ENCODE results near the gene ENO3.
A peak's percentile ranks its signal among the peaks of the same experiment; 100 is the strongest.

The ENO3 gene

DNA sequence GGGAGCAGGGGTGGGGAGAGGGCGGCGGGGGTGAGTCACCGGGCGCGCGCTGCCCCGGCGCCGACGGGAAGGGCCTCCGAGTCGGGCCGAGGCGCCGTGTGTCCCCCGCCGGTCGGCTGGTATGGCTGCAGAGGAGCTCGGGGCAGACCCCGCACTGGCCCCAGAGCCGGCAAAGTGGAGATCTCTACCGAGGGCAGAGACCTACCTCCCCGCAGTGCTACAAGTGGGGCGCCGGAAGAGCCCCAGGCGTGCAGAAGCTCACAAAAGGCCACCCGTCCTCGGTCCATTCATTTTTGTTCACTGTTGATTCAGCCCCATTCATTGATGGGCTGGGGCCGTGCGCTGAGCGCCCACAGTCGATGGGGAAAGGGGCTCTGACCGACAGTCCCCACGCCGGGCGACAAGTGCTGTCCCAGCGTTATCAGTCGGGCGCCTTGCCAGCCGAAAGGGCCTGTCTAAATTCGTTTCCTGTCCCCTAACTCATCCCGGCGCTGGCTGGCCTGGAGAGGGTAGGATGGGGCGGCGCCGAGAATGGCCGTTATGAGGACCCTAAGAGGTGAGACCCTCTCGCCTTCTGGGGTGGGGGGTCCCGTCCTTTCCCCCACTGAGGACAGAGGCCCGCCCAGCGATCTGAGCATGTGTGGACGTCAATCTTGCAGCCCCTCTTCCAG lies 709 bp upstream of the ENO3 start:
- DNase-seq (ENCODE audit: low read depth) = no peak

DNA sequence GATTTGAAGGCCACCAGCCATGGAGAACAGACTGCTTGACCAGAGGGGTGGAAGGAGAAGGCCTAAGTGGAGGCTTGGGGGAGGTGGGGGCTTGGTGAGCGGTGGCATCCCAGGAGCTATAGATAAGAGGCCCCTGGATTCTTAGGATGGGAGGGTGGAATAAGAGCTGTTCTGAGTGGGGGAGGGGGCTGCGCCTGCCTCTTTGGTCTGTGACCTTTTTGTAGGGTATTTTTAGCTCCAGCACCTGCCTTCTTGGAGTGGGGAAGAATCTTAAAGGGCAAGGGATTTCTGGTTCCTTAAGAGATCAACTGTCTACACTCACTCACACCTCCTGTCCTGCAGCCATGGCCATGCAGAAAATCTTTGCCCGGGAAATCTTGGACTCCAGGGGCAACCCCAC lies 567 bp downstream of the ENO3 start:
- DNase-seq (ENCODE audit: low read depth) = no peak

DNA sequence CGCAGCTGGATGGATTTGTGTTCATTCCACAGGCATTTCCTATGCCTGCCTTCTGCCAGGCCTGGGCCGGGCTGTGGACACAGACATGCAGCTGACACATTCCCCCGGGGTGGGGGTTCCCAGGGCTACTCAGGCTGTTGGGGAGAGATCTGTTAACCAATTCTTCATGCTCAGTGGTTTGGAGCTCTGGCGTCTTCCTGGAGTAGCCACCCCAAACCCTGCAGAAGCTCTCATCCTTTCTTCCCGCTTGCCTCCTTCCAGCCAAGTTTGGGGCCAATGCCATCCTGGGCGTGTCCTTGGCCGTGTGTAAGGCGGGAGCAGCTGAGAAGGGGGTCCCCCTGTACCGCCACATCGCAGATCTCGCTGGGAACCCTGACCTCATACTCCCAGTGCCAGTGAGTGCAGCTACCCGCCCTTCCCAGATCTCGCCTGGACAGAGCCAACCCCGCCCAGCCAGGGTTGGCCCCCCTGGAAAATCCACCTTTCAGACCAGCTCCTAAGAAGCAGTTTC lies 2.6 kb downstream of the ENO3 start:
- no peak for DNase-seq (ENCODE audit: low read depth)

DNA sequence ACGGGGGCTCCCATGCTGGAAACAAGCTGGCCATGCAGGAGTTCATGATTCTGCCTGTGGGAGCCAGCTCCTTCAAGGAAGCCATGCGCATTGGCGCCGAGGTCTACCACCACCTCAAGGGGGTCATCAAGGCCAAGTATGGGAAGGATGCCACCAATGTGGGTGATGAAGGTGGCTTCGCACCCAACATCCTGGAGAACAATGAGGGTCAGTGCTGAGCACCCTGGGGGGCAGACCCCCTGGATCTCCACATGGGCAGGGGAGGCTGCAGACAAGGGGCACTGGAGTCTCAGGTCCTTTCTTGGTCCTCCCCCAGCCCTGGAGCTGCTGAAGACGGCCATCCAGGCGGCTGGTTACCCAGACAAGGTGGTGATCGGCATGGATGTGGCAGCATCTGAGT lies 4.2 kb downstream of the ENO3 start:
- no peak for DNase-seq (ENCODE audit: low read depth)

DNA sequence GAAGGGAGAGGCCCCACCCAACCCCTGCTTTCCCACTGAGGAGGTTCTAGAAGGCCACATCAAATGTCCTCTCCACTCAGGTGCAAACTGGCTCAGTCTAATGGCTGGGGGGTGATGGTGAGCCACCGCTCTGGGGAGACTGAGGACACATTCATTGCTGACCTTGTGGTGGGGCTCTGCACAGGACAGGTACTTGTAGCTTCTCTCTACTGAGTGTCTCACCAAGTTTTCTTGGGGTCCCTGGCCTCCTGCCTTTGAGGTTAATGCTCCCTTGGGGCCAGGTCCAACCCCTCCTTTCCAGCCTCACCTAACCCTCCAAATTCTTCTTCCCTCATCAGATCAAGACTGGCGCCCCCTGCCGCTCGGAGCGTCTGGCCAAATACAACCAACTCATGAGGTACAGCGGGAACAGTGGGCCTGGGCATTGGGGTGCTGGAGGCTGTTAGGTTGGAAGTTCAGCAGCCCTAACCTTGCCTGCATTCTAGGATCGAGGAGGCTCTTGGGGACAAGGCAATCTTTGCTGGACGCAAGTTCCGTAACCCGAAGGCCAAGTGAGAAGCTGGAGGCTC lies 5.7 kb downstream of the ENO3 start:
- DNase-seq (ENCODE audit: low read depth) = no peak

DNA sequence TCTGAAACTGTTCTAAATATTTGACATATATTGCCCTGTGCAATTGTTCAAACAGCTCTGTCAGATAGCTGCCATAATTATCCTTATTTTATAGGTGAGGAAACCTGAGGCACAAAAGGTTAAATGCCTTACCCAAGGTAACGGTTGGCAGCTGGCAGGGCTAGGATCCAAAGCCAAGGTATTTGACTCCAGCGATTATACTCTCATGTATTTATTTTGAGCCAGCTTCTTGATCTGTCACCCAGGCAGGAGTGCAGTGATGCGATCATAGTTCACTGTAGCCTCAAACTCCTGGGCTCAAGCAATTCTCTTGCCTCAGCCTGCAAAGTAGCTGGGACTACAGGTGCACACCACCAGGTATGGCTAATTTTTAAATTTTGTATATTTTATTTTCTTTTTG lies 7.2 kb downstream of the ENO3 start:
- no peak for DNase-seq (ENCODE audit: low read depth)

DNA sequence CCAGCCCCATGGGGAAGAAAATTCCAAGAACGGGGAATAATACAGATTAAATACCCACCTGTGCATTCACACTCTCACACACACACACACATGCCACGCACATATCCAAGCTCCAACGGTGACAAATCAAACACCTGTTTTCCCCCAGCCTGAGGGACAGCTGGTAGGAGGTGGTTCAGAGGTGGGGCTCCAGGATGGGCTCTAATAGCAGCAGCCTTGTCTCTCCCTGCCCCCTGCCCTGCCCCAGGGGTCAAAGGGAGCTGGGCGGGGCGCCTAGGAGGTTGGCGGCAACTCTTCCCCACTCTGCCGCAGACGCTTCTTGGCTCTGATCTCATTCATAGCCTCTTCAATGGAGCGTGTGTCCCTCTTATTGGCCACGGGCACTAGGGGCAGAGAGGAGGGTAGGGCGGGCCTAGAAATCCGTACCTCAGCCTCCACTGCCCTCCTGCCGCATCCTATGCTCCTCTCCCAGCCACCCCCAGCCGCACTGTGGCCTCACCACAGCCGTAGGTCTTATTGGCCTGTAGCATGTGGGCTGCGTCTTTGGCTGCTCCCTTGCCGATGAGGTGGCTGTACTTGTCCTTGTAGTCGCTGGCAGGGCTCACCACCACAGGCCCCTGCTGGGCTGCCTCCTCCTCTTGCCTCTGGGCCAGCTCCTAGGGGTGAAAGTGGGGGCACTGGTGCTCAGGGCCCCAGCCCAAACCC lies 8.5 kb downstream of the ENO3 start:
- DNase-seq (ENCODE audit: low read depth) = no peak

DNA sequence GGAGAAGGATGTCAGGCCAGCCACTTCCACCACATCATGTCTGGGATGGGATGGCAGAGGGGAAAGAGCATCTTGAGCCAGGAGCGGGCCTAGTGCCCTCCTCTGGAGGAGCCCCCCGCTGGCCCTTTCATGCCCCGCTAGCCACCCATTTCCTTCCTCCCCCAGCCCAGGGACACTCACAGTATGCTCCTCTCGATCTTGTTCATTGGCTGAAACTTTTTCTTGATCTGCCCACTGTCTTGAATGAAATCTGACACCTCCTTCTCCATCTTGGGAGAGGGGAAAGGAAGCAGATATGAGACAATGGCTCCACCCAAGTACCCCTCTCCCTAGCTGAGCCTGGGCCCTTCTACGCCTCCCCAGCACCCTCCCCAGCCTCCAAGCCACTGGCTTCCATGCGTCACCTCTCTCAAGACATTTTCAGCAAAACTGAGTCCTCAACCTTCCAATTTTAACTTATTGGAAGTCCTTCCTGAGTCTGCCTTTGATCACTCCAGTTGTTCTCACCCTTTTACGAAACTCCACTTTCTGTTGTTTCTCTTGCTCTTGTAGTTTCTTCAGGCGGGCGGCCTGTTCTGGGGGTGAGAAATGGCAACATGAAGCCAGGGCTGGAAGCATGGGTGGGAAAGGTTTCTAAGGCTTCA lies 9.5 kb downstream of the ENO3 start:
- no peak for DNase-seq (ENCODE audit: low read depth)

DNA sequence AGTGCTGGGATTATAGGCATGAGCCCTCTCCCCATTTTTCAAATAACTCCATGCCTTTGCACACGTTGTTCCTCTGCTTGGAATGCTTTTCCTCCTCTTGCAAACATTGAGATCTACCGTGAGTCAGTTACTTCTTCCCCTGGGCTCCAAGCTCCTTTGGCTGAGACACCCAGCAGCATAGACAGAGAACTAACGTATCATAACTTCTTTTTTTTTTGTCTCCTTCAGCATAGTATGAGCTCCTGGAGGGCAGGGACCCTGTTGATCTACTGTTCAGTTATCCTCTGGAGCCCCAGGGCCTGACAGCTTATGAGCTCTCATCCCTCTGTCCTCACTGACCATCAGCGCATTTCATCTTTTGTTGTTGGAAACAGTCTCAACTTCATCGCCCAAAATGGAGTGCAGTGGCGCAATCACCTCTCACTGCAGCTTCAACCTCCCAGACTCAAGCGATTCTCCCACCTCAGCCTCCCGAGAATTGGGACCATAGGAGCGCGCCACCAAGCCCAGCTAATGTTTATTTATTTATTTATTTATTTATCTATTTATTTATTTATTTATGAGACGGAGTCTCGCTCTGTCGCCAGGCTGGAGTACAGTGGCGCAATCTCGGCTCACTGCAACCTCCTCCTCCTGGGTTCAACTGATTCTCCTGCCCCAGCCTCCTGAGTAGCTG lies 14.5 kb downstream of the ENO3 start:
- DNase-seq (ENCODE audit: low read depth) = no peak

DNA sequence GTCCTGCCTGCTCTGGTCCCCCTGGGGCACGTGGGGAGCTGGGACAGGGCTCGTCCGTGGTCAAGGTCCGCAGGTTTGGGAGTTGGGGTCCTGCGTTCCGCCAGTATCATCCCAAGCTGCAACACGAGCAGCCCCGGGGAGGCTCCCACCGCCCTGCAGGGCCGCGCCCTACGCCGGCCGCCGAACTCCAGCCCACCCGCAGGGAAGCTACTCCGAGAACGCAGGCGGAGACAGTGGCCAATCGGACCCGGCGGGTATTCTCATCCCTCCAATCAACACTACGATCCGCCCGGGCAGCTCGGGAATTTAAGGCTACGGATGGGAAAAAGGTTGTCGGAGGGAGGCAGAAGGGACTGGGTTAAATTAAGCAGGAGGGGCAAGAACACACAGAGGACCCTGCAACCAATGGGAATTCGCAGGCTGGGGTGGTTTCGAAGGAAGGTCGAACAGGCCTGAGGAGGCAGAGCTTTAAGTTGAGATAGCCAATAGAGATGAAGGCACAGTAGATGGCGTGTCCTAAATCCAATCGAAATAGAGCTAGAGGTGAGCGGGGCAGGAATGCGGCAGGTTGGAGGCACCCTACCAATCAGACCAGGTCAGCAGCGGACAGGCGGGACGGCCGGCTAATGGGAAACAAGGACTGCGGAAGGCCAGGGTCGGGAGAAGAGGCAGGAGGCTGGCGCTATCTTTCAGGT lies 16.1 kb downstream of the ENO3 start:
- peak; percentile 100 for DNase-seq (ENCODE audit: low read depth)

DNA sequence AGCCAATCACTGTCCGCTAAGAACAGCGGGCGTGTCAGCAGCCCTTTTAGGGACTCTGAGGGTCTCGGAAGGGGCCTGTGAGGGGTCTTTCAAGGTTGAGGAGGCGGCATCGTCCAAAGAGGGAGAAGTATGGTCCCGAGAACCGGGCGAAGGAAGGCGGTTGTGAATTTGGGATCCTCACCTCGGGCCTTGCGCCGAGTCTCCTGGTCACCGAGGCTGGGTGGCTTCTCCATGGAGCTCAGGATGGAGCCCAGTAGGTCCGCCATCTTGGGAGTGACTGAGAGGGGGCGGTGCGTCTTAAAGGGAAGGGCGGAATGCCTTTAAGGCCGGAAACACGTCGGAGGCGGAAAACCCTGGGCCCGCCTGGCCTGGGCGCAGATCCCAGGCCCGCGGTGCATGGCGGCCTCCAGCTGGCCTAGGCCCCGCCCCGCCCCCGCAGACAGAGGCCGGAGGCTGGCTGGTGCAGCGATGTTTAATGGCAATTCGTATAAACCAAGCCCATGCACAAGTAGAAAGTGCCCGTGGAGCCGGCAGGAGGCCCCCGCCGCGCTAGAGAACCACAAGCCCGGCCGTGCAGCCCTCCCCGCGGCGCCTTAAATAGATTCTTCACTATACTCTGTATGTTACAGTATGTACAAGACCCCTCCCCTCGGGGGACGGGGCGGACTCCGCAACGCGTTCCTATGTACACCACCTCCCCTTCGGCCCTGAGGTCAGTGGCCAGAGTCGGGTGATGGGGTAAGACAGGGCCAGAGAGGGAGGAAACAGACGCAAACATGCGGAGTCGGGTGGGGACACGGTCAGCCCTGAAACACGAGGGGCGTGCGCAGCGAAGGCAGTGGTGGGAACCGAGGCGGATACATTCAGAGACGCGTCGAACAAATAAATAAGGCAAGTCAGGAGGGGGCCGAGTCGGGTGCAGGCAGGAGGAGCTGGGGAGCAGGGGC lies 16.9 kb downstream of the ENO3 start, which contains the start of gene SPAG7:
Gene SPAG7, minus strand, starts transcription at position 279 of the 947 bp plus-strand sequence. Its CDS starts 13 bp downstream, at position 266.
- peak; percentile 95 for DNase-seq (ENCODE audit: low read depth)

DNA sequence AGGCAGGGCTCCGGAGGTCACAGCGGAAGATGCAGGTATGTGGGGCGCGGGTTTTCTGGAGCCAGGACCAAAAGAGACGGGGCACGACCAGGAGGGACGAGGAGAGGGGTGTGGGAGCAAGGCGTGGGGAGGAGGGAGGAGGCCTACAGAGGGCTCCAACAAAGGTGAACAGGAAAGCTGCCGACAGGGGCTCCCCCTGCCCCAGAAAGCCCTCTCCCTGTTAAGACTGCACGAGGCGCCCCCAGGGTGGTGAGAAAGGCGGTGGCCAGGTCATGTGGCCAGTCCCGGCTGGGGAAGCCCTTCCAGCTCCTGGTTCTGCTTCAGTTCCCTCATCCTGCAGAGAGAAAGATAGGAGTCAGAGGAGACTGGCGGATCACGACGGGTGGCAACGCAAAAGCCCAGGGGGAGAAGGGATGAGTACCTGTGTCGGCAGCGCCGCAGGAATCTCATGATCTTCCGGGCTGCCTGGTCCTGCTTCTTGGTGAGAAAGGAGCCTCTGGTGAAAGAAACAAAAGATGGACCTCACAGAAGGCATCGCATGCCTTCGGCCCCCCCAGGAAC lies 17.6 kb downstream of the ENO3 start:
- DNase-seq (ENCODE audit: low read depth) = no peak

DNA sequence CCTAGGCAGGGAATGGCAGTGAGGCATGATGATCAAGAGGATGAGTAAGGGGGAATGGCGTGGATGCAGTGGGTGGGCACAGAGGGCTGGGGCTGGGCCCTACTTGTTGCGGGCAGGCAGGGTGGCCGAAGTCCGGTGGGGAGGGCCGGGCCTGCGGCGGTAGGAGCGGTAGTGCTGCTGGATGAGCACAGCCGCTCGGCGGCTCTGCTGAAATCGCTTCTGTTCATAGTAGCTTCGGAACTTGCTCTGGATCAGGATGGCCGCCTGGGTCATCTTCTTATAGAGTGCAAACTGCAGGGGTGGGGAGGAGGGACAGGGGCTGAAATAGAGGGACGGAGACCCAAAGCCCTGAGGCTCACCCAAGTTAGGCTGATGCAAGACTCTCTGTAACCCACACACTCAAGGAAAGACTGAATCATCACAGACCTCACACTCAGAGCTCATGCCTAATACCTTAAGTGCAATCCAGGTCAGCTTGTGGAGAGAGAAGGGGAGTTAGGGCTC lies 18.2 kb downstream of the ENO3 start:
- DNase-seq (ENCODE audit: low read depth) = no peak

DNA sequence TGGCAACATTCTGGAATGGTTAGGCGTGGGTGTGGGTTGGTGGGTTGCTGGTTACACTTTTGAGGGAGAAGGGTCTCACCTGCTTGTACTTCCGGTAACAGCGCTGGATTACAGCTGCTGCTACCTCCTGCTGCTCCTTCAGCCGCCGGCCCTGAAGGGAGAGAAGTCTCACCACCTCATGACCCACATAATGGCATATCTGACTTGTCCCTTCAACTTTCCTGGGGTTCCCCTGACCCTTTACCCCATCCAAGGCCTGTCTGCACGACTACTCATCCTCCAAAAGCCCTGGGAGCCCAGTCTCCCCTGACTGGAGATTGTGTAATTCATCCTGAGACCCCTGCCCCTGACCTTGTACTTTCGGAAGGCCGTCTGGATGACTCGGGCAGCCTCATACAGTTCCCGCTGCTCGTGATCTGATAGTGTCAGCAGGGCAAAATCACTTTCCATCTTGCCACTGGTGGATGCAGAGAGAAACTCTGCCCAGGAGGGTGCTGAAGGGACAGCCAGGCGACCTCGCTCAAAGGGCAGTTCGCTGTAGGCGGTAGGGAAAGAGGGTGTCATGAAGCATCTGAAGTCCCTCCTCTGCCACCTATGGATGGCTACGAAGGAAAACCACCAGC lies 18.7 kb downstream of the ENO3 start:
- DNase-seq (ENCODE audit: low read depth) = no peak

DNA sequence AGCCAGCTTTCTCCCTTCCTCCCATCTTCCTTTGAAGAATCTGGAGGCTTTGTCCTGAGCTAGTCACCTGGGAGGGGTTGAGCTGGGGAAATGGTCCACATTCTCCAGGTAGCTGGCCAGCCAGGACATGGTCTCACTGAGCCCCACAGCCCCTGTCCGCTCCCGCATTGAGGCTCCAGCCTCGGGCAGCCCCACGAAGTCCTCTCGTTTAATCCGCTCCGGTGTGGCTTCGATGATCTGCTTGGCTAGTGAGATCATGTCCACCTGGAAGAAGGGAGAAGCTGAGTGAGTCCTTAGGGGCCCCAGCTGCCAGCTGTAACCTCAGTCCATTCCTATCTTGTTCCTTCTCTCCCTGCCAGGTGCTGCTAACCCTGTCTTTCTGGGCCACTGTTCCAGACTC lies 19.4 kb downstream of the ENO3 start:
- DNase-seq (ENCODE audit: low read depth) = no peak

DNA sequence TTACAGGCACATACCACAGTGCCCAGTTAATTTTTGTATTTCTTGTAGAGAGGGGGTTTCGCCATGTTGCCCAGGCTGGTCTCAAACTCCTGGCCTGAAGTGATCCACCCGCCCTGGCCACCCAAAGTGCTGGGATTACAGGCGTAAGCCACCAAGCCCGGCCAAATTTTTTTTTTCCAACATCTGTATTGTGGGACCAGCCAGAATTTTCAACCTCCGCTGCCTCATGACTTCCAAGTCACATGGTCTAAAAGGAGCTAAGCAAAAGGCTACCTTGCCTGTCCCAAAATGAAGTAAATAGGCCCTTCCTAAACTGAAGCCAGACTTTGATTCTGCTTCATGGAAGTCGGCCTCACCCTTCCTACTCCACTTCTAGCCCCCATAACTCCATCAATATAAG lies 20.9 kb downstream of the ENO3 start:
- DNase-seq (ENCODE audit: low read depth) = no peak

DNA sequence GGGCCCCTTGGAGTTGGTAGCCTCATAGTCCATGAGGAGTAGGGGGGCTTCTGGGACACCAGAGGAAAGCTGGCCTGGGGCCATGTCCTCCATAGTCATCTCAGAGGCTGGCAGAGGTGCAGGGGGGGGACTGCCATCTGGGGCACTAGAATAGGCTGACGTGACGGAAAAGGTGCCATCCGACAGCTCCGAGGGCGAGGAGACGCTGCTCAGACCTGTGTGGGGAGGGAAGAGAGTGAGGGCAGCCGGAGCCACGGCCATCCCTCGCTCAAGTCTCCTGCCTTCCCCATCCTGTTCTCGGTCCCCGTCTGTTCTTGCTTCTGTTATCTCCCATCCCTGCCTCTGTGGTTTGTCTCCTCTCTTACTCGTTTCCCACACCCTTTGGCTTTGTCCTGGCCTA lies 21.4 kb downstream of the ENO3 start:
- DNase-seq (ENCODE audit: low read depth) = no peak

DNA sequence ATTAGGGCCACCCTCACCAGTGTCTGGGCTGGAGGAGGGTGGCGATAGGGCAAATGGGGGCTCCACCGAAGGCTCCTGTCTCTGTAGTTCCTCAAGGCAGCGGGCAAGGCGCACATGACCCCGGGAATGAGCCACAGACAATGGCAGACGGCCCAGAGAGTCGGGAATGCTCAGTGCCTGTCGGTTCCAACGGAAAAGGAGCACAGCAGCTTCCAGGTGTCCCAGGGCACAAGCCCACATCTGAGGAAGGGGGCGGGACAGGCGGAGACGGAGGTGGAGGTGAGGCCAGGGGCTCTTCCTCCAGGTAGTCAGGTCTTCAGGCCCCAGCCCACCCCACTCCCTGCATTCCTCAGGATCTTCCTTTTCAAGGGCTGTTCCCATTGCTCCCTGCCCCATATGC lies 21.8 kb downstream of the ENO3 start:
- no peak for DNase-seq (ENCODE audit: low read depth)

Measured in GM04504 (cell line).